K562 (cell line): Measurements from ENCODE around the gene NAT10. TPM values are rescaled to one million over a fixed set of nuclear protein-coding genes. Genes with fewer than 3 reads are reported as not detected.

Source experiments
- ATAC-seq: fragments of 200-7000 bp; cut with Tn5 transposase; 3 replicates; pipeline ENCODE4 v1.9.1; 2020; ENCODE audit warnings: moderate library complexity
- BruUV-seq: library from RNA; stranded (reverse); fragments of 400-500 nt; replicated peaks from 2 replicates; lab custom pipeline; 2021; lab: Mats Ljungman, UMichigan
- CTCF ChIA-PET: fragments of 300-600 bp; formaldehyde crosslinking; extraction: SDS; loops from one replicate; lab custom pipeline; 2021; ENCODE audit warnings: low intra/inter-chr PET ratio; lab: Yijun Ruan, JAX
- POLR2A ChIA-PET: fragments of 300-600, 350-650 bp; sonication (Branson Sonifier 250); formaldehyde crosslinking; extraction: SDS; loops from one replicate; lab custom pipeline; 2021; ENCODE audit warnings: antibody characterized with exemption, inconsistent platforms; lab: Yijun Ruan, JAX
- DNase-seq, 4 experiments: peaks; one replicate each; pipeline versions ENCODE4 v3.0.0 to v3.0.0-alpha.2; 2011 to 2018; ENCODE audit warnings: low spot score in 3 of 4, mixed read lengths in 3 of 4; ENCODE audit errors: extremely low read depth in 1 of 4
- FAIRE-seq: peaks from 2 replicates; lab custom pipeline; 2011; peaks lifted over from hg19 to GRCh38; lab: Jason Lieb, UNC
- H2AFZ ChIP-seq: 2 replicates; pipeline ENCODE4 v1.6.0; 2011; ENCODE audit warnings: low read depth, low read length, control low read depth, inconsistent platforms
- H3K27ac ChIP-seq: fragments of 200-600 bp; 3 replicates; pipeline ENCODE4 v1.8.0; 2011; ENCODE audit warnings: low read depth, mild to moderate bottlenecking, control low read depth, inconsistent platforms, low read length, moderate library complexity, mixed read lengths; ENCODE audit errors: extremely low read depth
- H3K27me3 ChIP-seq, 2 experiments: fragments of 300-600 bp in 1 of 2; 2 replicates in 1 of 2; 3 replicates in 1 of 2; pipeline versions ENCODE4 v1.6.0 to v1.8.0; 2011; ENCODE audit warnings: inconsistent platforms in 2 of 2, low read length in 2 of 2, mild to moderate bottlenecking in 1 of 2, mixed read lengths in 1 of 2, moderate library complexity in 1 of 2; ENCODE audit not compliant: control insufficient read depth in 2 of 2, insufficient read depth in 2 of 2
- H3K36me3 ChIP-seq: fragments of 300-600 bp; 3 replicates; pipeline ENCODE4 v1.8.0; 2011; ENCODE audit warnings: mild to moderate bottlenecking, low read length, inconsistent platforms; ENCODE audit not compliant: control insufficient read depth, insufficient read depth
- H3K4me1 ChIP-seq, 2 experiments: fragments of 200-600 bp in 1 of 2; replicated peaks in 1 of 2; 2 replicates in 1 of 2; 3 replicates in 1 of 2; pipeline versions ENCODE4 v1.5.1 to v1.8.0; 2011; ENCODE audit warnings: inconsistent platforms in 2 of 2, low read length in 2 of 2, mild to moderate bottlenecking in 1 of 2, mixed read lengths in 1 of 2, moderate library complexity in 1 of 2; ENCODE audit not compliant: control insufficient read depth in 2 of 2, insufficient read depth in 2 of 2
- H3K4me2 ChIP-seq: 2 replicates; pipeline ENCODE4 v1.6.1; 2011; ENCODE audit warnings: low read length, control low read depth, inconsistent platforms, mixed read lengths; ENCODE audit not compliant: insufficient read depth
- H3K4me3 ChIP-seq: fragments of 200-600 bp; sonication (generic), shearing (Covaris generic); 2 replicates; pipeline ENCODE4 v1.5.1; 2016; ENCODE audit warnings: control low read depth, inconsistent platforms
- H3K79me2 ChIP-seq: fragments of 200-600 bp; 3 replicates; pipeline ENCODE4 v1.8.0; 2011; ENCODE audit warnings: low read length, inconsistent platforms; ENCODE audit not compliant: control insufficient read depth, insufficient read depth
- H3K9ac ChIP-seq, 2 experiments: 2 replicates each; pipeline versions ENCODE4 v1.6.0 to v1.6.1; 2011; ENCODE audit warnings: low read depth in 2 of 2, low read length in 2 of 2, control low read depth in 1 of 2, inconsistent platforms in 1 of 2, mild to moderate bottlenecking in 1 of 2, mixed read lengths in 1 of 2; ENCODE audit not compliant: insufficient read depth in 1 of 2
- H3K9me1 ChIP-seq: one replicate; pipeline ENCODE4 v1.6.0; 2011; ENCODE audit warnings: inconsistent platforms, mild to moderate bottlenecking, low read length, moderate library complexity; ENCODE audit not compliant: control insufficient read depth, insufficient read depth
- H3K9me3 ChIP-seq: replicated peaks from 2 replicates; pipeline ENCODE4 v1.5.1; 2011; ENCODE audit warnings: low read depth, low read length, inconsistent platforms; ENCODE audit not compliant: control insufficient read depth, insufficient read depth
- H4K20me1 ChIP-seq: replicated peaks from 2 replicates; pipeline ENCODE4 v1.6.1; 2011; ENCODE audit warnings: low read length, inconsistent platforms, mixed read lengths; ENCODE audit not compliant: control insufficient read depth, insufficient read depth
- ATF3 ChIP-seq, 2 experiments: fragments of 450-650 bp in 1 of 2; sonication (generic) in 1 of 2; formaldehyde crosslinking in 1 of 2; IDR thresholded peaks in 1 of 2; conservative IDR thresholded peaks in 1 of 2; 2 replicates each; pipeline versions ENCODE4 v1.6.1 to v1.8.1; 2016 to 2023; ENCODE audit warnings: mild to moderate bottlenecking in 2 of 2, moderate library complexity in 2 of 2, inconsistent platforms in 1 of 2, missing genetic modification reagents in 1 of 2
- CREB3L1 ChIP-seq: fragments of 450-650 bp; IDR thresholded peaks from 2 replicates; pipeline ENCODE4 v1.6.1; 2014; ENCODE audit warnings: low read depth, mild to moderate bottlenecking, moderate library complexity, borderline replicate concordance
- CTCFL ChIP-seq: IDR thresholded peaks from 2 replicates; pipeline ENCODE4 v1.6.1; 2011; ENCODE audit warnings: borderline replicate concordance, low read depth, mild to moderate bottlenecking, moderate library complexity, low read length; ENCODE audit not compliant: insufficient read depth, poor library complexity, severe bottlenecking
- DPF2 ChIP-seq: fragments of 450-650 bp; IDR thresholded peaks from 2 replicates; pipeline ENCODE4 v1.6.1; 2016
- E2F5 ChIP-seq: sonication (generic); formaldehyde crosslinking; IDR thresholded peaks from 2 replicates; pipeline ENCODE4 v1.8.0; 2022; ENCODE audit warnings: mild to moderate bottlenecking, missing genetic modification reagents
- EP300 ChIP-seq: IDR thresholded peaks from 2 replicates; pipeline ENCODE4 v1.6.1; 2012; ENCODE audit warnings: low read length, improper control_type of control experiment
- GMEB1 ChIP-seq: fragments of 250-450 bp; sonication (Bioruptor Pico); IDR thresholded peaks from 2 replicates; pipeline ENCODE4 v1.4.0; 2020; ENCODE audit warnings: mild to moderate bottlenecking
- GTF2A2 ChIP-seq: IDR thresholded peaks from 2 replicates; pipeline ENCODE4 v1.6.1; 2016; ENCODE audit warnings: mild to moderate bottlenecking, missing genetic modification characterization, missing compliant biosample characterization
- IRF2 ChIP-seq: sonication (generic); formaldehyde crosslinking; IDR thresholded peaks from 2 replicates; pipeline ENCODE4 v1.8.1; 2022; ENCODE audit warnings: mild to moderate bottlenecking, missing genetic modification reagents
- NFIC ChIP-seq: fragments of 450-650 bp; IDR thresholded peaks from 2 replicates; pipeline ENCODE4 v1.6.1; 2017; ENCODE audit warnings: mild to moderate bottlenecking, inconsistent platforms
- RBM17 ChIP-seq: fragments of 200-400 bp; formaldehyde crosslinking; IDR thresholded peaks from 2 replicates; pipeline ENCODE4 v1.6.1; 2017; ENCODE audit warnings: low read depth, mild to moderate bottlenecking, low read length, borderline replicate concordance
- SAP30 ChIP-seq: fragments of 200-600 bp; sonication (generic); IDR thresholded peaks from 2 replicates; pipeline ENCODE4 v1.6.1; 2012; ENCODE audit warnings: borderline replicate concordance, low read depth, mild to moderate bottlenecking, moderate library complexity, low read length, control low read depth, inconsistent platforms; ENCODE audit not compliant: insufficient read depth, poor library complexity, severe bottlenecking
- TRIM28 ChIP-seq: fragments of 450-650 bp; IDR thresholded peaks from 2 replicates; pipeline ENCODE4 v1.6.1; 2017
- ZNF133 ChIP-seq: fragments of 250-450 bp; sonication (Bioruptor Pico); IDR thresholded peaks from 2 replicates; pipeline ENCODE4 v1.4.0; 2020; ENCODE audit warnings: mild to moderate bottlenecking
- ZNF165 ChIP-seq: fragments of 250-450 bp; sonication (Bioruptor Pico); IDR thresholded peaks from 2 replicates; pipeline ENCODE4 v1.4.0; 2020; ENCODE audit warnings: borderline replicate concordance
- WGBS: fragments of 100-300 bp; shearing (Covaris generic); methylation state at CpG from one replicate; pipeline ENCODE4 v1.1.6; 2016; ENCODE audit warnings: low coverage, mixed read lengths; ENCODE audit not compliant: insufficient coverage; ENCODE audit errors: missing lambda C conversion rate; 5-methylcytosine and 5-hydroxymethylcytosine counted together
- in situ Hi-C: fragments of 300-500 bp; cut with MboI; formaldehyde crosslinking; loops from 4 replicates; pipeline ENCODE4 v1.15.0; 2018; ENCODE audit warnings: inconsistent platforms, mixed read lengths
- intact Hi-C: fragments of 100-400 bp; cut with micrococcal nuclease; formaldehyde crosslinking; loops from 2 replicates; pipeline ENCODE4 v1.14.2; 2022
- polyA plus RNA-seq, 8 experiments: library from polyadenylated mRNA; depleted of rRNA in 4 of 8; stranded (reverse) in 5 of 8; unstranded in 3 of 8; fragments of >200 nt; fragmentation: Nextera tagmentation in 2 of 8; fragmentation: Illumina TruSeq in 1 of 8; extraction: Ambion mirVana in 2 of 8; extraction: Trizol in 1 of 8; gene quantifications; 2 replicates each; pipeline versions ENCODE4 v1.2.1 to v1.2.3, GENCODE V29; 2011 to 2014; ENCODE audit warnings: inconsistent platforms in 1 of 8, missing spikeins in 1 of 8
- total RNA-seq, 7 experiments: library from RNA; depleted of rRNA in 6 of 7; stranded (reverse); fragments of >200 nt in 6 of 7; fragmentation: Illumina TruSeq in 2 of 7; extraction: Trizol in 2 of 7; gene quantifications; 2 replicates each; pipeline versions ENCODE4 v1.2.1 to v1.2.3, GENCODE V29; 2011 to 2021; ENCODE audit warnings: low replicate concordance in 1 of 7

The NAT10 gene
- total and polyA plus RNA-seq, 9 of the 15 experiments (the other 6 are each of a cell fraction or from before 2014, with no cell fraction given) = 55.4 to 125 (median 86.3) TPM

- BruUV-seq = no TSS peak
- ChIA-PET POLR2A (interaction anchor here (0.9 to 2.0 kb wide), 4 partner anchors 8 to 55 kb away, joined by 3 to 10 read pairs (median 3); no protein-coding TSS in a partner anchor), CTCF (no interaction called here)
- no peaks in the 10 kb centered on the region for H3K9me1 ChIP-seq
- 0 out of 2 replicates have a peak, but pooled peaks cover 4% of the 10 kb centered on the region for H4K20me1 ChIP-seq
- H3K4me1 ChIP-seq = no peaks in the 10 kb centered on the region
- ATAC-seq = no peak
- intact Hi-C loops = no loop called here
- no peaks in the 10 kb centered on the region for H3K9me3 ChIP-seq
- H3K36me3 ChIP-seq = peaks cover 96% of the 10 kb centered on the region
- no peak overlapping the region for H3K4me2 ChIP-seq
- H3K79me2 ChIP-seq = peaks cover 15% of the 10 kb centered on the region; the same call in 2 of the 3 replicates
- H3K27me3 ChIP-seq = no peaks in the 10 kb centered on the region
- FAIRE-seq = no peak
- no peak overlapping the region for H2AFZ ChIP-seq
- 96% methylated on average over 5 of the region's 5 CpGs for WGBS
- in situ Hi-C loops = no loop called here
- H3K9ac ChIP-seq = no peak overlapping the region
- DNase-seq = no peak
- H3K4me3 ChIP-seq = no peak overlapping the region
- no peak overlapping the region for H3K27ac ChIP-seq
- TF ChIP-seq TRIM28 (no peak), NFIC (no peak), CTCFL (no peak), DPF2 (no peak), RBM17 (no peak), IRF2 (CRISPR knock-in tag) (no peak), GMEB1 (CRISPR knock-in tag) (no peak), SAP30 (no peak), E2F5 (CRISPR knock-in tag) (no peak), GTF2A2 (tag) (no peak), ZNF133 (no peak), CREB3L1 (no peak), ATF3 (IDR thresholded peaks at IDR 0.05) (no peak), ATF3 (CRISPR knock-in tag; conservative IDR thresholded peaks at IDR 0.05) (no peak), EP300 (no peak), ZNF165 (CRISPR knock-in tag) (no peak)
Measured at GRCh38 chr11:34114471-34114870, 9.0 kb downstream of the NAT10 start.
